Measurements from ENCODE around the gene TLE1. TPM values are rescaled to one million over a fixed set of nuclear protein-coding genes. Genes with fewer than 3 reads are reported as not detected.

TLE1 gene
- total and polyA plus RNA-seq, 9 of the 15 experiments (the other 6 are each of a cell fraction or from before 2014, with no cell fraction given) = 0.11 TPM; not detected in 8

- TF ChIP-seq CLOCK (CRISPR knock-in tag; IDR thresholded peaks at IDR 0.05; ENCODE audit: borderline replicate concordance) (no peak), ZNF253 (CRISPR knock-in tag; conservative IDR thresholded peaks at IDR 0.05) (no peak), NCOA1 (IDR thresholded peaks at IDR 0.05; ENCODE audit: low read depth) (no peak), GATAD2A (IDR thresholded peaks at IDR 0.05) (no peak), HDAC1 (IDR thresholded peaks at IDR 0.05) (no peak), TCFL5 (CRISPR knock-in tag; conservative IDR thresholded peaks at IDR 0.05) (no peak), ZSCAN32 (CRISPR knock-in tag; IDR thresholded peaks at IDR 0.05) (no peak), PHF8 (IDR thresholded peaks at IDR 0.05; ENCODE audit: borderline replicate concordance, low read length) (no peak)
- TF ChIP-seq, protein P1, sequence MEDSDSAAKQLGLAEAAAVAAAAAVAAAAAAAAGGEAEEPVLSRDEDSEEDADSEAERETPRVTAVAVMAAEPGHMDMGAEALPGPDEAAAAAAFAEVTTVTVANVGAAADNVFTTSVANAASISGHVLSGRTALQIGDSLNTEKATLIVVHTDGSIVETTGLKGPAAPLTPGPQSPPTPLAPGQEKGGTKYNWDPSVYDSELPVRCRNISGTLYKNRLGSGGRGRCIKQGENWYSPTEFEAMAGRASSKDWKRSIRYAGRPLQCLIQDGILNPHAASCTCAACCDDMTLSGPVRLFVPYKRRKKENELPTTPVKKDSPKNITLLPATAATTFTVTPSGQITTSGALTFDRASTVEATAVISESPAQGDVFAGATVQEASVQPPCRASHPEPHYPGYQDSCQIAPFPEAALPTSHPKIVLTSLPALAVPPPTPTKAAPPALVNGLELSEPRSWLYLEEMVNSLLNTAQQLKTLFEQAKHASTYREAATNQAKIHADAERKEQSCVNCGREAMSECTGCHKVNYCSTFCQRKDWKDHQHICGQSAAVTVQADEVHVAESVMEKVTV (CRISPR knock-in tag; IDR thresholded peaks at IDR 0.05) = no peak
Observed at GRCh38 chr9:81621785-81622259, 67.5 kb downstream of the TLE1 start (continued).
